Activated CD8-positive, alpha-beta memory T cell treated with anti-CD3 and anti-CD28 coated beads, Interleukin-2, amount 50 U/mL, for 48 hours (primary cell): ENCODE data around the gene RHNO1.
A peak's percentile ranks its signal among the peaks of the same experiment; 100 is the strongest.

Experiments
- DNase-seq: peaks from one replicate; pipeline ENCODE4 v3.0.0-alpha.2; 2020

The RHNO1 gene, protein sequence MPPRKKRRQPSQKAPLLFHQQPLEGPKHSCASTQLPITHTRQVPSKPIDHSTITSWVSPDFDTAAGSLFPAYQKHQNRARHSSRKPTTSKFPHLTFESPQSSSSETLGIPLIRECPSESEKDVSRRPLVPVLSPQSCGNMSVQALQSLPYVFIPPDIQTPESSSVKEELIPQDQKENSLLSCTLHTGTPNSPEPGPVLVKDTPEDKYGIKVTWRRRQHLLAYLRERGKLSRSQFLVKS

GRCh38 chr12:2877047-2877952, at the start of gene RHNO1, which contains the start of gene FOXM1:
Gene RHNO1 (plus strand): TSS chr12:2877223. CDS start chr12:2885367, 8,144 bp downstream.
Gene FOXM1 (minus strand): TSS chr12:2877174. CDS start chr12:2874478, 2,696 bp downstream.
- peak; percentile 92 for DNase-seq

DNA sequence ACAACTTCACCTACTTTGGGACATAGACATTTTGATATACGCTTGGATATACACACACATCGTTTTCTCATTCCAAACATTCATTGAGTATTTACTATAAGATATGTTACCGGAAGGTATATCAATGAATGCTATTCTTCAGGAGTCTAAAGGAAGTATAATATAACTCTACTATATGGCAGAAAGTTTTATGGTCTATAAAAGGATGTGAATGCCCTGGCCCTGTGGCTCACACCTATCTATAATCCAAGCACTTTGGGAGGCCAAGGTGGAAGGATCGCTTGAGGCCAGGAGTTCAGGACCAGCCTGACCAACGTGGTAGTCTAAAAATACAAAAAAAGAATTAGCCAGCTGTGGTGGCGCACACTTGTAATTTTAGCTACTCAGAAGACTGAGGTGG, 47.7 kb upstream of the RHNO1 start:
- no peak for DNase-seq

GRCh38 chr12:2832550-2833127, 44.4 kb upstream of the RHNO1 start:
- no peak for DNase-seq

DNA sequence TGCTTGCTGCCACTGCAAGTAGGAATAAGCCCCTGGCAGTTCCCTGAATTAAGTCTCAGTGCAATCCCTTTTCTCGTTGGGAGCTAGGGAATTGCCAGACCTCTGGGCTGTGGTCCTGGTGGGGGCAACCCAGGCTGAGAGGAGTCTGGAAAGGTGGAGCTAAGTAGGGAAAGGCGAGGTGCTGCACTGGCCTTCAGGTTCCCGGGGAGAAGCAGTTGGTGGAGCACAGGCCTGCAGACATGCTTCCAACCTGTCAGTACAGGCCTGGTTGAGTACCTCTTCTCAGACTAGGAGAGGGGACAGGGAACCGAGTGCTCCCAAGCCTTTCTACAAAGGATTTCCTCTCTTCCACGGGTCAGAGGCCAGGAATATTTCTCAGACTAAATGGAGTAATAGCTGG, 43.7 kb upstream of the RHNO1 start:
- DNase-seq, result no peak

DNA sequence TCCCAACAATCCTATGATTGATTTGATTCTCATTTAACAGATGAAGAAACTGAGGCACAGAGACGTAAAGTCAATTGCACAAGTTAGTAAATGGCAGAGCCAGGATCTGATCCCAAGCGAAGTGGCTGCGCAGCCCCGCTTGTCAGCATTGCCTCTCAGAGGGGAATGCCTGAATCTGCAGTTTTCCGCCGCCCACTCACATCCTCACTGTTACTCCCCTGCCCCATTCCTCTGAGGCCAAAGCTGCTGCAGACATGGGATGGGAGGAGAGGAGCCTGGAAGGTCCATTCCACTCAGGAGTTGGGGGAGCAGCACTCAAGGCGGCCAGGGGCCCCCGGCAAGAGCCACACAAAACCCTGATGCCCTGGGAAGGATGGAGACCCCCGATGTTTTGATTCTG, 43.2 kb upstream of the RHNO1 start:
- no peak for DNase-seq

- no peak for DNase-seq
Observed at GRCh38 chr12:2834581-2835491, 42.2 kb upstream of the RHNO1 start, which contains the start of gene NRIP2. Gene NRIP2 (minus strand): TSS chr12:2835035. CDS start chr12:2834983, 52 bp downstream.

DNA sequence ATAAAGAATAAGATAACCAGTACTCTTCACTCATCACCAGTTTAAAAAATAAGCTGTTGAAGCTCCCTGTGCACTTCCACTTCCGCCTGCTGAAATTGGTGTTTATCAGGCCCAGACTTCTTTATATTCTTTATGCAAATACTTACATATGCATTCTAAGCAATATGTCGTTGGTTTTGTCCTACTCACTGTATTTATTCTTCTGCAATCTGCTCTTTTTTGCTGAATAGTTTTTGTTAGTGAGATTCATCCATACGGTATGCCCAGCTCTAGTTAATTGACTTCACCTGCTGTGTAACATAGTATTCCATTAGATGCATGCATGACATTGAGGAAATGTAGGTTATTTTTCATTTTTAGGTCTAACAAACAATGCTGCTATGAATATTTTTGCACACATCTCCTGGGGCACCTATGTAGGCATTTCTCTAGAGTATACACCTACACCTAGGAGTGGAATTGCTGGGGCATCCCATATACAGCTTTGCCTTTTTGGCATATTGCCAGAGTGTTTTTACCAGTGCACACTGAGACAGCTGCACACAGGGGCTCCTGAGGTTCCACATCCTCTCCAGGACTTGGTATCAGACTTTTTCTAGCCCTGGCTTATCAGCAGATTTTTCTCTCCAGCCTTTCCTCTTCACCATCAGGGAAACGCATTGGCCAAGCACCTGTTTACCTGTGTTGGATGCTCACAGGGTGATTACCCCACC, 41.2 kb upstream of the RHNO1 start:
- no peak for DNase-seq

- no peak for DNase-seq
Observed at GRCh38 chr12:2836574-2836973, 40.4 kb upstream of the RHNO1 start.

DNA sequence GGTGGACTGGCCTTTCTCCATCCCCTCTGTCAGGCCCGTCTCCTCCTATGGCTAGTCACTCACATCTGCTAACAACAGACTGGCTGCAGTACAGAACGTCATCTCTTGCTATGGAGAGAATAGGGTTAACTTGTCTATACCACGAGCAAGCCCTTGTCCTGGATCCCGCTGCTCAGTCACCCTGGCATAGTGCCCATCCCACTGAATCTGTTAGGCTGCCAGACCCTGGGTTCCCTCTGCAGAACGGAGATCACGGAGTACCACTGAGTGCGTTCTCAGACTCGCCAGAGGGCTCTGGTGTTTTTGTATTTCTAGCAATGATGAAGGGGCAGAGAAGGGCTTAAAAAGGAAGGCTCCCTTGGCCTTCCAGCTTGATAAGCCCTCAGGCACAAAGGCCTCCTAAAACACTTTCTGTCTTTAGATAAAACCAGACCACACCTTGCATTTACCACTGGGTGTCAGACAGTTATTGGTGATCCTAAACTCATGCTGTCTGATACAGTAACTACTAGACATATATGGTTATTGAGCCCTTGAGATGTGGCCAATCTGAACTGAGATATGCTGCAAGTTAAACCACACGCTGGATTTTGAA, 35.9 kb upstream of the RHNO1 start:
- no peak for DNase-seq

- no peak for DNase-seq
Observed at GRCh38 chr12:2842948-2843347, 34.1 kb upstream of the RHNO1 start.

- DNase-seq, result no peak
Observed at GRCh38 chr12:2844786-2845185, 32.2 kb upstream of the RHNO1 start.

DNA sequence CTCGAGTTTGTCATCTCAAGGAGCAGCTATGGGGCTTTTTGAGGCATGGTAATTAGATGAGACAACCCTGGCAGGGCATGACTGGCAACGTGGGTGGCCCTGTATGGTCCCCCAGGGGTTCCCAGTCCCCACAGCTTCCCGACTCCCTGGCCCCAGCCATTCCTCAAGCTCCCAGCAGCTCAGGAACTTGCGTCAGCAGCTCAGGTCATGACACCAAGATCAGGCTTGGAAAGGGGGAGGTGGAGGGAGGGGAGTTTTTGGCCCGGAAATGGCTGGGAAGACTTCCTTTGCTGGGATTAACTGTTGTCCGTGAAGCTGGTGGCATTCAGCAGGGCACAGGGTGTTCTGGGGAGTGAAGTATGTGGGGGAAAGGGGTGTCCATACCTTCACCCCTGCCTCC, 31.7 kb upstream of the RHNO1 start:
- no peak for DNase-seq

DNA sequence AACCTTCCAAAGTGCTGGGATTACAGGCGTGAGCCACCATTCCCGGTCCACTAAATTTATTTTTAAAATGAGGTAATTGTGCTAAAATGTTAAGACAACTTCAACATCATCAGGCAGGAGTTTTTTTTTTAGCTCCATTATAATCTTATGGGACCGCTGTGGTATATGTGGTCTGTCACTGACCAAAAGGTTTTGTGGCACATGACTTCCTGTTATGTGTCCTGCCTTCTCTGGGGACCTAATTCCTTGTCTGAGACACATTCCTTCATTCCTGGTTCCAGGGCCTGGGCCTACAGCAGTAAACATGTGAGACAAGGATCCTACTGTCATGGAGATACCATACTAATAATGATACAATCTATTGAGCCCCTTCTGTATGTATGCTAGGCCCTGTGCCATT, 25.1 kb upstream of the RHNO1 start:
- no peak for DNase-seq

- peak; percentile 78 for DNase-seq
Observed at GRCh38 chr12:2853626-2854025, 23.4 kb upstream of the RHNO1 start.

DNA sequence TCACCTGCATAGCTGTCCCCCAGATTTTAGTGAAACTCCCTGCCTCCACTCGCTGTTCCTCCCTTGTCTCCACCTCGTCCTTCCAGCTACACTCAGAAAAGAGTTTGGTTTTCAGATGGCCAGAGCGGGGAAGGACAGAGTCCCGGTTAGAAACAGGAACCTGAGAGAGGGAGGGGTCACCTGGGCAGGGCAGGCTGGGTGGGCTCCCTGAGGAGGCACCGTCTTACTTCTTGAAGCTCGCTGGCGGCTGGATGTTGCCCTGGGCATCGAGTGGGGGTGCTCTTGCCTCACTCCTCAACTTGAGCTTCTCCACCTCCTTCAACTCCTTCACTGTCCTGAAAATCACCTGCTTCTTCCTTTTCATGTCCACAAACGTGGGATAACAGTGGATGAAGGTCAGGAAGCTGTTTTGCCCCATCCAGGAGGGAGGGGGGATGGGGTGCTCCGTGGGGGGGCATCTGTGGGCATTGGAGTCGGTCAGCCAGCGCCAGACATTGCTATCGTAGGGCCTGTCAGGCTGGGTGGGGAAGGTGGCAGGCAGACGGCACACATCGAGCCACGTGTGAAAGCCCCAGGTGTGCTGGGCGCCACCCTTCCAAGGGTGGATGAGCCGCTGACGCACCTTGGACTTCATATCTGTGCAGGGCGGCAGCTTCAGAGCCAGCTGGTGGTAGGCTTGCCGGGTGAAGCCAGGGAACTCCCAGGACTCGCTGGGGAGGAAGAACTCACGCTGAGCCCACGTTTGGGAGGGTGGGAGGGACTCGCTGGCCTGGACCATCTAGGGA, 22.2 kb upstream of the RHNO1 start:
- no peak for DNase-seq

DNA sequence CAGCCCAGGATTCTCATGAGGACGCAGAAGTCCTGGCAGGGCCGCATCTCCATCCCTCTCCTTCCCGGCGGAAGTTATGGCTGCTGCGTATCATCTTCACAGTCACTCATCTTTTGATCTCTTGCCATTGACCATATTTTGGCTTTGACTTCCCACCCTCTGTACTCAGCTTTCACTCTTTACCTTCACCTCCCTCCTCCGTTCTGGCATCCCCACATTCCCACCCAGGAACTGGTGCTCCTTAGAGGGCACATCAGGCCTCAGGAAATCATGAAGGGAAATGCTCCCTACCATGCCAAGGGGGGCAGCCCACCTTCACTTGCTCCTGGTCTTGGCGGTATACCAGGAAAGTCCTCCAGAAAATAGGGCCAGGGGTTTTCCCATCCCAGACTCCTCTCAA, 21.5 kb upstream of the RHNO1 start:
- DNase-seq, result no peak

DNA sequence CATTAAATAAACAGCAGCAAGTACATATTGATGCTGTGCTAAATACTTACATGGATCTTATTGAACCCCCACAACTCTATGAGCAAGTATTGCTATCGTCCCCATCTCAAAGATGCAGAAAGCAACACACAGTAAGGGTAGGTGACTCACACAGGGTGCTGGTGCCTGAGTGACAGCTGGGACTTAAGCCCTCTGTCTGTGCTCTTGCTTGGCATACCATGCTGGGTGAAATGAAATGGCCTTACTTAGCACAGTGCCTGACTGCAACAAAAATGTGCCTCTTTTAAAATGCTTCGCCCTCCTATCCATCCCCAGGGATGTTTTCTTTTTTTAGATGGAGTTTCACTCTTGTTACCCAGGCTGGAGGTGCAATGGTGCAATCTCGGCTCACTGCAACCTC, 21.0 kb upstream of the RHNO1 start:
- no peak for DNase-seq

DNA sequence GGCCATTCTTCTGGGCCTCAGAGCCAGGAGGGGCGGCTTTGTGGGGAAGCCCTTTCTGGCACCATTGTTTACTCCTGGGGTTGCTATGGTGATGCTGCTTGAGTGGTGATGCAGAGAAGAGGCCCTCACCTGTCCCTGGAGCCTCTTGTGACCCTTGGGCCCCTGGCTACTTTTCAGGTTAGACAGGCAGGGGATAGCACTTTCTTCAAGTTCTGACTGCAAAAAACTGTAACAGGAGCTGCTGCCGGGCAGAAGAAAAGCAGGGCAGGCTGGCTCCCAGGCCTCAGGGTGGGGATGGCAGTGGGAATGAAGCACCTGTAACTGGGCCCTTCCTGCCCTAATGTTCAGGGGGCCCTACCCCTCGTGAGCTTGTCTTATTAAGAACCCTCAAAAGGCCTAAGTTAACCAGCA, 20.0 kb upstream of the RHNO1 start, which contains the start of gene TEX52:
Gene TEX52, minus strand, starts transcription at position 19 of the 411 bp plus-strand sequence. Its CDS starts 13 bp downstream, at position 6.
- no peak for DNase-seq

GRCh38 chr12:2857576-2857975, 19.4 kb upstream of the RHNO1 start:
- DNase-seq, result no peak

DNA sequence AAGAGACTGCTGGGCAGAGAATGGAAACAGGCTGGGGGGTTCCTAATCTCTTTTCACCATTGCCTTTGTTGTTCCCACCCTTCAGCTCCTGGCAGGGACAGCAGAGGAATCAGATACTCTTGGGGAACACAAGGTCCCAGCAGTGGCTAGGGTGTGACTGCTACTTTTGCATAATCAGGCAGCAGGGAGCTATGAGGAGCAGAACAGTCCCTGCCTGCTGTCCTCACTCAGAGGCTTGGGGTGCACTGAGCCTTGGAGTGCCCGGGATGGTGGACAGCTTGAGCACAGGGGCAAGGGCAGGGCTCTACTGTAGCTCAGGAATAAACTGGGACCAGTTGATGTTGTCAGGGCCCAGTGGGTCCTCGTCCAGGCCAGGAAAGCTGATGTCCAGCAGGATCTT, 18.7 kb upstream of the RHNO1 start:
- no peak for DNase-seq
